T-helper 22 cell (primary cell): ENCODE data around the gene ANXA11.
A peak's percentile ranks its signal among the peaks of the same experiment; 100 is the strongest.
"Not testable (repeated sequence)": the region's sequence is repeated elsewhere in the genome, so short reads cannot be mapped to it uniquely, and the experiment has no call there.

Source experiments
- DNase-seq: peaks from one replicate; pipeline ENCODE4 v3.0.0-alpha.2; 2020; ENCODE audit warnings: low read depth

The ANXA11 gene

GRCh38 chr10:80207768-80208370 is 2.5 kb upstream of the ANXA11 start:
- DNase-seq: no peak

- no peak for DNase-seq
These were observed 929 bp upstream of the ANXA11 start for GRCh38 chr10:80206277-80206655.

GRCh38 chr10:80204677-80205476 is 460 bp downstream of the ANXA11 start:
- peak; percentile 35 for DNase-seq

GRCh38 chr10:80203835-80204676 is 1.3 kb downstream of the ANXA11 start:
- no peak for DNase-seq

GRCh38 chr10:80202934-80203834 is 2.2 kb downstream of the ANXA11 start:
- peak; percentile 54 for DNase-seq

GRCh38 chr10:80202530-80202929 is 2.8 kb downstream of the ANXA11 start:
- not testable (repeated sequence) for DNase-seq

- no peak for DNase-seq
These were observed 3.7 kb downstream of the ANXA11 start for GRCh38 chr10:80201608-80202141.

GRCh38 chr10:80200687-80201086 is 4.7 kb downstream of the ANXA11 start:
- no peak for DNase-seq

- DNase-seq: no peak
These were observed 5.1 kb downstream of the ANXA11 start for GRCh38 chr10:80200259-80200658.

GRCh38 chr10:80199828-80200227 is 5.5 kb downstream of the ANXA11 start:
- DNase-seq: no peak

GRCh38 chr10:80197972-80198916 is 7.1 kb downstream of the ANXA11 start:
- DNase-seq: no peak

GRCh38 chr10:80196950-80197315 is 8.4 kb downstream of the ANXA11 start:
- no peak for DNase-seq

- peak; percentile 60 for DNase-seq
These were observed 8.9 kb downstream of the ANXA11 start for GRCh38 chr10:80196270-80196949.

- no peak for DNase-seq
These were observed 10.2 kb downstream of the ANXA11 start for GRCh38 chr10:80195046-80195574.

- DNase-seq: no peak
These were observed 10.8 kb downstream of the ANXA11 start for GRCh38 chr10:80194373-80195045.

- no peak for DNase-seq
These were observed 12.8 kb downstream of the ANXA11 start for GRCh38 chr10:80192553-80192952.

GRCh38 chr10:80191589-80192270 is 13.6 kb downstream of the ANXA11 start:
- DNase-seq: no peak

- no peak for DNase-seq
These were observed 16.6 kb downstream of the ANXA11 start for GRCh38 chr10:80188713-80189112.
